HEK293 (cell line): Measurements from ENCODE around the gene C1orf210.

ENCODE experiments used
- OVOL3 ChIP-seq: fragments of 450-650 bp; formaldehyde crosslinking; IDR thresholded peaks from 2 replicates; pipeline ENCODE4 v1.5.1; 2016; ENCODE audit warnings: missing biosample characterization, missing genetic modification characterization
- REPIN1 ChIP-seq: fragments of 450-650 bp; formaldehyde crosslinking; IDR thresholded peaks from 2 replicates; pipeline ENCODE4 v1.5.1; 2017; ENCODE audit warnings: missing biosample characterization, missing genetic modification characterization, low read depth
- SETDB1 ChIP-seq: IDR thresholded peaks from one replicate; pipeline ENCODE4 v1.6.1; 2017; ENCODE audit warnings: mild to moderate bottlenecking, low read length, moderate library complexity, mixed read lengths; ENCODE audit not compliant: insufficient read length
- SP2 ChIP-seq: fragments of 450-650 bp; formaldehyde crosslinking; IDR thresholded peaks from 2 replicates; pipeline ENCODE4 v1.5.1; 2016; ENCODE audit warnings: missing biosample characterization, missing genetic modification characterization
- ZNF223 ChIP-seq: fragments of 450-650 bp; formaldehyde crosslinking; IDR thresholded peaks from 2 replicates; pipeline ENCODE4 v1.5.1; 2016; ENCODE audit warnings: missing biosample characterization, missing genetic modification characterization
- ZNF311 ChIP-seq: fragments of 450-650 bp; formaldehyde crosslinking; IDR thresholded peaks from 2 replicates; pipeline ENCODE4 v1.5.1; 2017; ENCODE audit warnings: missing biosample characterization, missing genetic modification characterization, borderline replicate concordance
- ZNF792 ChIP-seq: fragments of 450-650 bp; formaldehyde crosslinking; IDR thresholded peaks from 2 replicates; pipeline ENCODE4 v1.5.1; 2016; ENCODE audit warnings: missing biosample characterization, missing genetic modification characterization
- TF ChIP-seq, protein P1 (sequence below): fragments of 450-650 bp; formaldehyde crosslinking; IDR thresholded peaks from 2 replicates; pipeline ENCODE4 v1.5.1; 2016; ENCODE audit warnings: missing biosample characterization, missing genetic modification characterization
- TF ChIP-seq, protein P2 (sequence below): fragments of 450-650 bp; formaldehyde crosslinking; IDR thresholded peaks from 2 replicates; pipeline ENCODE4 v1.5.1; 2016; ENCODE audit warnings: missing biosample characterization, missing genetic modification characterization
- TF ChIP-seq, protein P3 (sequence below): fragments of 450-650 bp; formaldehyde crosslinking; IDR thresholded peaks from 2 replicates; pipeline ENCODE4 v1.5.1; 2016; ENCODE audit warnings: missing biosample characterization, missing genetic modification characterization

DNA sequence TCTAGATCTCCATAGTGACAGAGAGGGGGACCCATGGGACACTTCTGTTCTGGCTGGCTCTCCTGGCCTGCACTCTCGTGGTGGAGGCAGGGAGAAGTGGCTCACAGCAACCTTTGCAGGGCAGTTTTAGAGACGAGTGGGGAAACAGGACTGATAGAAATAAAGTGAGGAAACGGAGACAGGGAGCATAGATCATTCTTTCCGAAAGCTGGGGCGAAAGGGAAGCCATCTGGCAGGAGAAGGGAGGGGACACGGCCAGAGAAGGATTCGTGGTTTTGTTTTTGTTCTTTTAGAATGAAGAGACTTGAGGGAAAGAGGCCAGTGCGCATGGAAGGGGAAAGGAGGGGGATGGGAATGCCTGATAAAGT lies 18.9 kb upstream of the C1orf210 start:
- TF ChIP-seq, protein P1, sequence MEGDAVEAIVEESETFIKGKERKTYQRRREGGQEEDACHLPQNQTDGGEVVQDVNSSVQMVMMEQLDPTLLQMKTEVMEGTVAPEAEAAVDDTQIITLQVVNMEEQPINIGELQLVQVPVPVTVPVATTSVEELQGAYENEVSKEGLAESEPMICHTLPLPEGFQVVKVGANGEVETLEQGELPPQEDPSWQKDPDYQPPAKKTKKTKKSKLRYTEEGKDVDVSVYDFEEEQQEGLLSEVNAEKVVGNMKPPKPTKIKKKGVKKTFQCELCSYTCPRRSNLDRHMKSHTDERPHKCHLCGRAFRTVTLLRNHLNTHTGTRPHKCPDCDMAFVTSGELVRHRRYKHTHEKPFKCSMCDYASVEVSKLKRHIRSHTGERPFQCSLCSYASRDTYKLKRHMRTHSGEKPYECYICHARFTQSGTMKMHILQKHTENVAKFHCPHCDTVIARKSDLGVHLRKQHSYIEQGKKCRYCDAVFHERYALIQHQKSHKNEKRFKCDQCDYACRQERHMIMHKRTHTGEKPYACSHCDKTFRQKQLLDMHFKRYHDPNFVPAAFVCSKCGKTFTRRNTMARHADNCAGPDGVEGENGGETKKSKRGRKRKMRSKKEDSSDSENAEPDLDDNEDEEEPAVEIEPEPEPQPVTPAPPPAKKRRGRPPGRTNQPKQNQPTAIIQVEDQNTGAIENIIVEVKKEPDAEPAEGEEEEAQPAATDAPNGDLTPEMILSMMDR (tag by site-specific recombination): no peak
- no peak for TF ChIP-seq ZNF311 (tag by site-specific recombination)
- TF ChIP-seq ZNF223 (tag by site-specific recombination): no peak
- no peak for TF ChIP-seq ZNF792 (tag by site-specific recombination)
- TF ChIP-seq, protein P2, sequence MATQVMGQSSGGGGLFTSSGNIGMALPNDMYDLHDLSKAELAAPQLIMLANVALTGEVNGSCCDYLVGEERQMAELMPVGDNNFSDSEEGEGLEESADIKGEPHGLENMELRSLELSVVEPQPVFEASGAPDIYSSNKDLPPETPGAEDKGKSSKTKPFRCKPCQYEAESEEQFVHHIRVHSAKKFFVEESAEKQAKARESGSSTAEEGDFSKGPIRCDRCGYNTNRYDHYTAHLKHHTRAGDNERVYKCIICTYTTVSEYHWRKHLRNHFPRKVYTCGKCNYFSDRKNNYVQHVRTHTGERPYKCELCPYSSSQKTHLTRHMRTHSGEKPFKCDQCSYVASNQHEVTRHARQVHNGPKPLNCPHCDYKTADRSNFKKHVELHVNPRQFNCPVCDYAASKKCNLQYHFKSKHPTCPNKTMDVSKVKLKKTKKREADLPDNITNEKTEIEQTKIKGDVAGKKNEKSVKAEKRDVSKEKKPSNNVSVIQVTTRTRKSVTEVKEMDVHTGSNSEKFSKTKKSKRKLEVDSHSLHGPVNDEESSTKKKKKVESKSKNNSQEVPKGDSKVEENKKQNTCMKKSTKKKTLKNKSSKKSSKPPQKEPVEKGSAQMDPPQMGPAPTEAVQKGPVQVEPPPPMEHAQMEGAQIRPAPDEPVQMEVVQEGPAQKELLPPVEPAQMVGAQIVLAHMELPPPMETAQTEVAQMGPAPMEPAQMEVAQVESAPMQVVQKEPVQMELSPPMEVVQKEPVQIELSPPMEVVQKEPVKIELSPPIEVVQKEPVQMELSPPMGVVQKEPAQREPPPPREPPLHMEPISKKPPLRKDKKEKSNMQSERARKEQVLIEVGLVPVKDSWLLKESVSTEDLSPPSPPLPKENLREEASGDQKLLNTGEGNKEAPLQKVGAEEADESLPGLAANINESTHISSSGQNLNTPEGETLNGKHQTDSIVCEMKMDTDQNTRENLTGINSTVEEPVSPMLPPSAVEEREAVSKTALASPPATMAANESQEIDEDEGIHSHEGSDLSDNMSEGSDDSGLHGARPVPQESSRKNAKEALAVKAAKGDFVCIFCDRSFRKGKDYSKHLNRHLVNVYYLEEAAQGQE (tag by site-specific recombination): no peak
- no peak for TF ChIP-seq OVOL3
- TF ChIP-seq SP2 (tag by site-specific recombination): no peak
- TF ChIP-seq, protein P3, sequence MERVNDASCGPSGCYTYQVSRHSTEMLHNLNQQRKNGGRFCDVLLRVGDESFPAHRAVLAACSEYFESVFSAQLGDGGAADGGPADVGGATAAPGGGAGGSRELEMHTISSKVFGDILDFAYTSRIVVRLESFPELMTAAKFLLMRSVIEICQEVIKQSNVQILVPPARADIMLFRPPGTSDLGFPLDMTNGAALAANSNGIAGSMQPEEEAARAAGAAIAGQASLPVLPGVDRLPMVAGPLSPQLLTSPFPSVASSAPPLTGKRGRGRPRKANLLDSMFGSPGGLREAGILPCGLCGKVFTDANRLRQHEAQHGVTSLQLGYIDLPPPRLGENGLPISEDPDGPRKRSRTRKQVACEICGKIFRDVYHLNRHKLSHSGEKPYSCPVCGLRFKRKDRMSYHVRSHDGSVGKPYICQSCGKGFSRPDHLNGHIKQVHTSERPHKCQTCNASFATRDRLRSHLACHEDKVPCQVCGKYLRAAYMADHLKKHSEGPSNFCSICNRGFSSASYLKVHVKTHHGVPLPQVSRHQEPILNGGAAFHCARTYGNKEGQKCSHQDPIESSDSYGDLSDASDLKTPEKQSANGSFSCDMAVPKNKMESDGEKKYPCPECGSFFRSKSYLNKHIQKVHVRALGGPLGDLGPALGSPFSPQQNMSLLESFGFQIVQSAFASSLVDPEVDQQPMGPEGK (tag by site-specific recombination): no peak
- TF ChIP-seq SETDB1: no peak
- TF ChIP-seq REPIN1 (tag by site-specific recombination): no peak
